Sigmoid colon (tissue), 7 donors: ENCODE data around the gene ZNF223. TPM values are rescaled to one million over a fixed set of nuclear protein-coding genes. Genes with fewer than 3 reads are reported as not detected.

Experiments used
- DNase-seq: peaks from one replicate; pipeline ENCODE4 v3.0.0-alpha.2; 2019
- H3K27ac ChIP-seq, 4 donors: fragments of 200-600 bp; sonication (generic); one replicate each; pipeline ENCODE4 v1.5.1; 2016 to 2019; ENCODE audit warnings: mild to moderate bottlenecking in 1 of 4
- H3K27me3 ChIP-seq, 3 donors: fragments of 200-600 bp; sonication (generic); one replicate each; pipeline ENCODE4 v1.5.1; 2019; ENCODE audit warnings: mild to moderate bottlenecking in 1 of 3
- H3K36me3 ChIP-seq, 4 donors: fragments of 200-600 bp; sonication (generic); one replicate each; pipeline ENCODE4 v1.5.1; 2016 to 2019
- H3K4me1 ChIP-seq, 4 donors: fragments of 200-600 bp; sonication (generic); one replicate each; pipeline ENCODE4 v1.5.1; 2017 to 2019
- H3K4me3 ChIP-seq, 4 donors: fragments of 200-600 bp; sonication (generic); one replicate each; pipeline ENCODE4 v1.5.1; 2017 to 2019; ENCODE audit warnings: mild to moderate bottlenecking in 2 of 4, moderate library complexity in 1 of 4
- H3K9me3 ChIP-seq, 4 donors: fragments of 200-600 bp in 3 of 4; sonication (generic) in 3 of 4; one replicate each; pipeline versions ENCODE4 v1.5.1 to v1.6.1; 2013 to 2019
- CTCF ChIP-seq, 4 experiments: fragments of 450-650 bp in 3 of 4; fragments of 200-600 bp in 1 of 4; IDR thresholded peaks; one replicate each; pipeline ENCODE4 v1.5.1; 2016 to 2019; ENCODE audit warnings: antibody characterized with exemption in 4 of 4, mild to moderate bottlenecking in 3 of 4, moderate library complexity in 2 of 4
- EP300 ChIP-seq, 4 donors: sonication (generic); formaldehyde crosslinking; IDR thresholded peaks; one replicate each; pipeline ENCODE4 v1.6.1; 2017; ENCODE audit warnings: antibody characterized with exemption in 4 of 4
- POLR2A ChIP-seq, 2 donors: fragments of 450-650 bp; IDR thresholded peaks; one replicate each; pipeline ENCODE4 v1.6.1; 2016; ENCODE audit warnings: antibody characterized with exemption in 2 of 2, mild to moderate bottlenecking in 2 of 2, moderate library complexity in 2 of 2
- POLR2AphosphoS5 ChIP-seq, 4 donors: sonication (generic); formaldehyde crosslinking; IDR thresholded peaks; one replicate each; pipeline ENCODE4 v1.6.1; 2017; ENCODE audit warnings: antibody characterized with exemption in 4 of 4
- WGBS, 2 donors: extraction: QIAGEN DNeasy Blood & Tissue Kit; methylation state at CpG; one replicate each; pipeline ENCODE4 v1.1.7; 2013; 5-methylcytosine and 5-hydroxymethylcytosine counted together
- intact Hi-C: fragments of 100-400 bp; cut with DNase I; formaldehyde crosslinking; loops from one replicate; pipeline ENCODE4 v1.15.1; 2023
- polyA plus RNA-seq, 3 donors: library from polyadenylated mRNA; stranded (reverse); fragments of 200-250 nt; gene quantifications; one replicate each; pipeline ENCODE4 v1.2.3, GENCODE V29; 2013
- total RNA-seq, 4 donors: library from RNA; depleted of rRNA; stranded (reverse); fragments of >200 nt; gene quantifications; one replicate each; pipeline ENCODE4 v1.1.0, GENCODE V29; 2016
- donor health status: healthy with polysubstance abuse.
- donor health status: Bipolar disorder and iron deficiency.
- donor health status: healthy.

Gene ZNF223
- total and polyA plus RNA-seq, 7 donors: 2.5 to 5.0 (median 3.7) TPM

- H3K4me3 ChIP-seq: peak overlapping the region; percentile 58 to 81 (median 68)
- peaks cover 0 to 17% (median 13%) of the 10 kb centered on the region in 4 donors for H3K4me1 ChIP-seq
- peaks cover 0 to 3% (median 0%) of the 10 kb centered on the region in 4 donors for H3K9me3 ChIP-seq
- DNase-seq: no peak
- intact Hi-C loops: loop anchor here (2.0 to 5.0 kb wide), 4 partner anchors 24 to 161 kb away; partner anchors contain the start of genes ZNF225, ZNF226 and ZNF227
- TF ChIP-seq POLR2A (IDR thresholded peaks at IDR 0.05) (no peak), POLR2AphosphoS5 (IDR thresholded peaks at IDR 0.05) (no peak), EP300 (IDR thresholded peaks at IDR 0.05) (no peak), CTCF (IDR thresholded peaks at IDR 0.05) (no peak)
- peaks cover 0 to 7% (median 0%) of the 10 kb centered on the region in 3 donors for H3K27me3 ChIP-seq
- peak overlapping the region; percentile 47 to 78 (median 75) for H3K27ac ChIP-seq
- H3K36me3 ChIP-seq: peaks cover 0 to 13% (median 5%) of the 10 kb centered on the region in 4 donors
- WGBS, 2 donors: 10 to 13% methylated on average over 21 of the region's 21 CpGs
These were observed 841 bp upstream of the ZNF223 start for GRCh38 chr19:44050740-44051649.

- 95 to 97% methylated on average over 5 of the region's 5 CpGs for WGBS, 2 donors
- Histone ChIP-seq H3K27me3 (no peaks in the 10 kb centered on the region), H3K36me3 (peaks cover 0 to 46% (median 25%) of the 10 kb centered on the region in 4 donors), H3K27ac (no peak overlapping the region), H3K9me3 (no peaks in the 10 kb centered on the region), H3K4me1 (peaks cover 0 to 17% (median 13%) of the 10 kb centered on the region in 4 donors), H3K4me3 (no peak overlapping the region)
- TF ChIP-seq POLR2AphosphoS5 (IDR thresholded peaks at IDR 0.05): no peak
- no peak for TF ChIP-seq POLR2A (IDR thresholded peaks at IDR 0.05)
- TF ChIP-seq EP300 (IDR thresholded peaks at IDR 0.05): no peak
- TF ChIP-seq CTCF (IDR thresholded peaks at IDR 0.05): no peak
- intact Hi-C loops: no loop called here
- DNase-seq: no peak
These were observed 4.0 kb downstream of the ZNF223 start for GRCh38 chr19:44055870-44056269.

- no peak for DNase-seq
- intact Hi-C loops: no loop called here
- H3K27ac ChIP-seq: no peak overlapping the region
- WGBS, 2 donors: 76 to 95% methylated on average over 2 of the region's 2 CpGs
- peaks cover 0 to 4% (median 2%) of the 10 kb centered on the region in 4 donors for H3K9me3 ChIP-seq
- no peaks in the 10 kb centered on the region for H3K4me1 ChIP-seq
- H3K27me3 ChIP-seq: no peaks in the 10 kb centered on the region
- H3K4me3 ChIP-seq: no peak overlapping the region
- peaks cover 22 to 80% (median 55%) of the 10 kb centered on the region in 4 donors for H3K36me3 ChIP-seq
- TF ChIP-seq POLR2AphosphoS5 (IDR thresholded peaks at IDR 0.05): no peak
These were observed 7.4 kb downstream of the ZNF223 start for GRCh38 chr19:44059229-44059628.

- no peak for TF ChIP-seq EP300 (IDR thresholded peaks at IDR 0.05)
- TF ChIP-seq POLR2AphosphoS5 (IDR thresholded peaks at IDR 0.05): no peak
- TF ChIP-seq CTCF (IDR thresholded peaks at IDR 0.05): no peak
- no peak for TF ChIP-seq POLR2A (IDR thresholded peaks at IDR 0.05)
- Histone ChIP-seq H3K4me3 (no peak overlapping the region), H3K36me3 (peaks cover 27 to 83% (median 65%) of the 10 kb centered on the region in 4 donors), H3K27ac (no peak overlapping the region), H3K4me1 (no peaks in the 10 kb centered on the region), H3K27me3 (no peaks in the 10 kb centered on the region), H3K9me3 (peaks cover 6 to 16% (median 8%) of the 10 kb centered on the region in 4 donors)
- no peak for DNase-seq
- 91 to 92% methylated on average over 1 of the region's 1 CpG for WGBS, 2 donors
- intact Hi-C loops: no loop called here
These were observed 9.2 kb downstream of the ZNF223 start for GRCh38 chr19:44061038-44061437.

GRCh38 chr19:44066305-44066704 lies 14.5 kb downstream of the ZNF223 start:
- DNase-seq: no peak
- H3K4me3 ChIP-seq: no peak overlapping the region
- no peak overlapping the region for H3K27ac ChIP-seq
- intact Hi-C loops: no loop called here
- peaks cover 28 to 63% (median 54%) of the 10 kb centered on the region in 4 donors for H3K36me3 ChIP-seq
- H3K9me3 ChIP-seq: peaks cover 21 to 35% (median 27%) of the 10 kb centered on the region in 4 donors
- no peaks in the 10 kb centered on the region for H3K27me3 ChIP-seq
- WGBS, 2 donors: 59 to 86% methylated on average over 3 of the region's 3 CpGs
- no peak for TF ChIP-seq POLR2A (IDR thresholded peaks at IDR 0.05)
- TF ChIP-seq CTCF (IDR thresholded peaks at IDR 0.05): no peak
- no peak for TF ChIP-seq EP300 (IDR thresholded peaks at IDR 0.05)
- TF ChIP-seq POLR2AphosphoS5 (IDR thresholded peaks at IDR 0.05): no peak
- H3K4me1 ChIP-seq: peaks cover 0 to under 1% (median 0%) of the 10 kb centered on the region in 4 donors
